ENCODE measurements around the gene RASGRP3.

GRCh38 chr2:33451214-33451613 is 25.2 kb upstream of the RASGRP3 start:
- TF ChIP-seq CTCF (IDR thresholded peaks at IDR 0.05 in 8 of 11, conservative IDR thresholded peaks at IDR 0.05 in 3 of 11), result no peak
- no peak for TF ChIP-seq POLR2AphosphoS5 (IDR thresholded peaks at IDR 0.05)
